Measurements from ENCODE around the gene ADGRG3. TPM values are rescaled to one million over a fixed set of nuclear protein-coding genes. Genes with fewer than 3 reads are reported as not detected.
A peak's percentile ranks its signal among the peaks of the same experiment; 100 is the strongest.

Gene ADGRG3
- total RNA-seq, 1 experiment from 2014 or later, result 0.46 TPM

- H3K9me3 Mint-ChIP-seq, result no peaks in the 10 kb centered on the region
- peaks cover 0 to 3% of the 10 kb centered on the region in 2 experiments; a peak in 1 of 4 replicates for H3K4me1 Mint-ChIP-seq
- H3K79me1 ChIP-seq (ENCODE audit: insufficient read depth, low read depth, low read length, poor library complexity, severe bottlenecking), result no peaks in the 10 kb centered on the region
- H3K9me3 ChIP-seq (ENCODE audit: control insufficient read depth, low read depth, low read length), result no peaks in the 10 kb centered on the region
- H3K9ac ChIP-seq (ENCODE audit: extremely low read depth, insufficient read length, low read length), result no peak overlapping the region
- H3K4ac ChIP-seq (ENCODE audit: low read depth, low read length), result no peak overlapping the region
- H3K14ac ChIP-seq (ENCODE audit: insufficient read depth, low read length), result no peak overlapping the region
- no peak overlapping the region for H3K4me3 Mint-ChIP-seq
- no peaks in the 10 kb centered on the region; a peak in 1 of 7 replicates for H3K36me3 Mint-ChIP-seq (ENCODE audit: insufficient read depth in 1 of 3, low read depth in 3 of 3)
- H3K27ac Mint-ChIP-seq, result peak overlapping the region in 1 of 3 experiments; percentile 92; a peak in 2 of 7 replicates
- no peak overlapping the region for H2AFZ ChIP-seq (ENCODE audit: low read length)
- no peak overlapping the region for H2AK5ac ChIP-seq (ENCODE audit: insufficient read length, low read length)
- peak; percentile 33; the same call in 2 of the 3 replicates for TF ChIP-seq CTCF (conservative IDR thresholded peaks at IDR 0.05)
- no peak overlapping the region for H3T11ph ChIP-seq (ENCODE audit: low read length)
- no peaks in the 10 kb centered on the region for H3K4me1 ChIP-seq (ENCODE audit: insufficient read depth, low read length)
- WGBS (ENCODE audit: extremely low coverage, insufficient read length, low lambda C conversion rate), result no CpG with 5 or more reads among the region's 15 CpGs
- no peak overlapping the region for H3K4me2 ChIP-seq (ENCODE audit: insufficient read depth, insufficient read length, low read length)
- H4K91ac ChIP-seq (ENCODE audit: insufficient read length, low read depth, low read length), result no peak overlapping the region
- DNase-seq, result no peak
- H4K5ac ChIP-seq (ENCODE audit: insufficient read length, low read depth, low read length), result no peak overlapping the region
- no peaks in the 10 kb centered on the region for H3K79me2 ChIP-seq (ENCODE audit: insufficient read depth, low read length)
- H4K20me1 ChIP-seq (ENCODE audit: control insufficient read depth, insufficient read depth, insufficient read length), result no peaks in the 10 kb centered on the region
- no peaks in the 10 kb centered on the region; the same call in 1 of the 2 replicates for H3K27me3 Mint-ChIP-seq (ENCODE audit: low read depth)
- H3K27me3 ChIP-seq (ENCODE audit: insufficient read depth, low read length), result 0 out of 2 replicates have a peak, but pooled peaks cover 1% of the 10 kb centered on the region
- no peak overlapping the region for H3K18ac ChIP-seq (ENCODE audit: insufficient read length, low read depth, low read length)
- no peak overlapping the region for H3K27ac ChIP-seq (ENCODE audit: insufficient read length, low read depth, low read length)
- no peak overlapping the region for H2BK5ac ChIP-seq (ENCODE audit: insufficient read length, low read length)
- H2BK20ac ChIP-seq (ENCODE audit: low read depth, low read length, poor library complexity, severe bottlenecking), result no peak overlapping the region
- no peak overlapping the region for H2BK12ac ChIP-seq (ENCODE audit: insufficient read length, low read depth, low read length)
- no peak overlapping the region for H2BK15ac ChIP-seq (ENCODE audit: low read depth, low read length)
- H3K56ac ChIP-seq (ENCODE audit: insufficient read length, low read depth, low read length), result no peak overlapping the region
- H3K23ac ChIP-seq (ENCODE audit: insufficient read length, low read depth, low read length), result no peak overlapping the region
- no peak overlapping the region for H4K8ac ChIP-seq (replicated peaks; ENCODE audit: insufficient read length, low read depth, low read length)
- no peaks in the 10 kb centered on the region for H3K23me2 ChIP-seq (ENCODE audit: insufficient read length, low read depth, low read length, poor library complexity, severe bottlenecking)
- no peak overlapping the region for H2BK120ac ChIP-seq (ENCODE audit: low read depth, low read length, poor library complexity, severe bottlenecking)
Observed at GRCh38 chr16:57663917-57664661, 4.0 kb upstream of the ADGRG3 start.
